K562 (cell line): Measurements from ENCODE around the gene SLC30A7. TPM values are rescaled to one million over a fixed set of nuclear protein-coding genes. Genes with fewer than 3 reads are reported as not detected.

Experiments
- ATAC-seq: fragments of 200-7000 bp; cut with Tn5 transposase; 3 replicates; pipeline ENCODE4 v1.9.1; 2020; ENCODE audit warnings: moderate library complexity
- BruUV-seq: library from RNA; stranded (reverse); fragments of 400-500 nt; replicated peaks from 2 replicates; lab custom pipeline; 2021; lab: Mats Ljungman, UMichigan
- CTCF ChIA-PET: fragments of 300-600 bp; formaldehyde crosslinking; extraction: SDS; loops from one replicate; lab custom pipeline; 2021; ENCODE audit warnings: low intra/inter-chr PET ratio; lab: Yijun Ruan, JAX
- POLR2A ChIA-PET: fragments of 300-600, 350-650 bp; sonication (Branson Sonifier 250); formaldehyde crosslinking; extraction: SDS; loops from one replicate; lab custom pipeline; 2021; ENCODE audit warnings: antibody characterized with exemption, inconsistent platforms; lab: Yijun Ruan, JAX
- DNase-seq, 4 experiments: peaks; one replicate each; pipeline versions ENCODE4 v3.0.0 to v3.0.0-alpha.2; 2011 to 2018; ENCODE audit warnings: low spot score in 3 of 4, mixed read lengths in 3 of 4; ENCODE audit errors: extremely low read depth in 1 of 4
- FAIRE-seq: peaks from 2 replicates; lab custom pipeline; 2011; peaks lifted over from hg19 to GRCh38; lab: Jason Lieb, UNC
- H2AFZ ChIP-seq: 2 replicates; pipeline ENCODE4 v1.6.0; 2011; ENCODE audit warnings: low read depth, low read length, control low read depth, inconsistent platforms
- H3K27ac ChIP-seq: fragments of 200-600 bp; 3 replicates; pipeline ENCODE4 v1.8.0; 2011; ENCODE audit warnings: low read depth, mild to moderate bottlenecking, control low read depth, inconsistent platforms, low read length, moderate library complexity, mixed read lengths; ENCODE audit errors: extremely low read depth
- H3K27me3 ChIP-seq, 2 experiments: fragments of 300-600 bp in 1 of 2; 2 replicates in 1 of 2; 3 replicates in 1 of 2; pipeline versions ENCODE4 v1.6.0 to v1.8.0; 2011; ENCODE audit warnings: inconsistent platforms in 2 of 2, low read length in 2 of 2, mild to moderate bottlenecking in 1 of 2, mixed read lengths in 1 of 2, moderate library complexity in 1 of 2; ENCODE audit not compliant: control insufficient read depth in 2 of 2, insufficient read depth in 2 of 2
- H3K36me3 ChIP-seq: fragments of 300-600 bp; 3 replicates; pipeline ENCODE4 v1.8.0; 2011; ENCODE audit warnings: mild to moderate bottlenecking, low read length, inconsistent platforms; ENCODE audit not compliant: control insufficient read depth, insufficient read depth
- H3K4me1 ChIP-seq, 2 experiments: fragments of 200-600 bp in 1 of 2; replicated peaks in 1 of 2; 2 replicates in 1 of 2; 3 replicates in 1 of 2; pipeline versions ENCODE4 v1.5.1 to v1.8.0; 2011; ENCODE audit warnings: inconsistent platforms in 2 of 2, low read length in 2 of 2, mild to moderate bottlenecking in 1 of 2, mixed read lengths in 1 of 2, moderate library complexity in 1 of 2; ENCODE audit not compliant: control insufficient read depth in 2 of 2, insufficient read depth in 2 of 2
- H3K4me2 ChIP-seq: 2 replicates; pipeline ENCODE4 v1.6.1; 2011; ENCODE audit warnings: low read length, control low read depth, inconsistent platforms, mixed read lengths; ENCODE audit not compliant: insufficient read depth
- H3K4me3 ChIP-seq: fragments of 200-600 bp; sonication (generic), shearing (Covaris generic); 2 replicates; pipeline ENCODE4 v1.5.1; 2016; ENCODE audit warnings: control low read depth, inconsistent platforms
- H3K79me2 ChIP-seq: fragments of 200-600 bp; 3 replicates; pipeline ENCODE4 v1.8.0; 2011; ENCODE audit warnings: low read length, inconsistent platforms; ENCODE audit not compliant: control insufficient read depth, insufficient read depth
- H3K9ac ChIP-seq, 2 experiments: 2 replicates each; pipeline versions ENCODE4 v1.6.0 to v1.6.1; 2011; ENCODE audit warnings: low read depth in 2 of 2, low read length in 2 of 2, control low read depth in 1 of 2, inconsistent platforms in 1 of 2, mild to moderate bottlenecking in 1 of 2, mixed read lengths in 1 of 2; ENCODE audit not compliant: insufficient read depth in 1 of 2
- H3K9me1 ChIP-seq: one replicate; pipeline ENCODE4 v1.6.0; 2011; ENCODE audit warnings: inconsistent platforms, mild to moderate bottlenecking, low read length, moderate library complexity; ENCODE audit not compliant: control insufficient read depth, insufficient read depth
- H3K9me3 ChIP-seq: replicated peaks from 2 replicates; pipeline ENCODE4 v1.5.1; 2011; ENCODE audit warnings: low read depth, low read length, inconsistent platforms; ENCODE audit not compliant: control insufficient read depth, insufficient read depth
- H4K20me1 ChIP-seq: replicated peaks from 2 replicates; pipeline ENCODE4 v1.6.1; 2011; ENCODE audit warnings: low read length, inconsistent platforms, mixed read lengths; ENCODE audit not compliant: control insufficient read depth, insufficient read depth
- C11orf30 ChIP-seq: fragments of 450-650 bp; IDR thresholded peaks from 2 replicates; pipeline ENCODE4 v1.6.1; 2016; ENCODE audit warnings: low read depth, mild to moderate bottlenecking
- CTCFL ChIP-seq: IDR thresholded peaks from 2 replicates; pipeline ENCODE4 v1.6.1; 2011; ENCODE audit warnings: borderline replicate concordance, low read depth, mild to moderate bottlenecking, moderate library complexity, low read length; ENCODE audit not compliant: insufficient read depth, poor library complexity, severe bottlenecking
- DNMT1 ChIP-seq: fragments of 450-650 bp; IDR thresholded peaks from 2 replicates; pipeline ENCODE4 v1.6.1; 2016; ENCODE audit warnings: antibody characterized with exemption, mild to moderate bottlenecking
- ELK1 ChIP-seq: sonication (generic); formaldehyde crosslinking; IDR thresholded peaks from 2 replicates; pipeline ENCODE4 v1.8.1; 2022; ENCODE audit warnings: missing genetic modification reagents
- KLF1 ChIP-seq: fragments of 450-650 bp; IDR thresholded peaks from 2 replicates; pipeline ENCODE4 v1.6.1; 2016; ENCODE audit warnings: missing genetic modification characterization, missing compliant biosample characterization
- MAFK ChIP-seq: IDR thresholded peaks from 2 replicates; pipeline ENCODE4 v1.6.1; 2011; ENCODE audit warnings: low read length, improper control_type of control experiment
- MTA1 ChIP-seq: fragments of 450-650 bp; IDR thresholded peaks from 2 replicates; pipeline ENCODE4 v1.6.1; 2017; ENCODE audit warnings: borderline replicate concordance
- MXD1 ChIP-seq: fragments of 250-450 bp; sonication (Bioruptor Pico); IDR thresholded peaks from 2 replicates; pipeline ENCODE4 v1.8.0; 2021; ENCODE audit warnings: borderline replicate concordance, mild to moderate bottlenecking, moderate library complexity; ENCODE audit not compliant: poor library complexity, severe bottlenecking
- POLR2A ChIP-seq: fragments of 450-650 bp; conservative IDR thresholded peaks from 2 replicates; pipeline ENCODE4 v1.6.1; 2016
- PURB ChIP-seq: sonication (generic); formaldehyde crosslinking; IDR thresholded peaks from 2 replicates; pipeline ENCODE4 v1.9.0; 2021; ENCODE audit warnings: low read depth, mild to moderate bottlenecking, missing genetic modification reagents
- RNF2 ChIP-seq: sonication (generic); IDR thresholded peaks from 2 replicates; pipeline ENCODE4 v1.6.1; 2016
- STAT5A ChIP-seq: IDR thresholded peaks from 2 replicates; pipeline ENCODE4 v1.6.1; 2012; ENCODE audit warnings: low read length, inconsistent platforms, borderline replicate concordance
- ZNF165 ChIP-seq: fragments of 250-450 bp; sonication (Bioruptor Pico); IDR thresholded peaks from 2 replicates; pipeline ENCODE4 v1.4.0; 2020; ENCODE audit warnings: borderline replicate concordance
- ZNF212 ChIP-seq: fragments of 450-650 bp; formaldehyde crosslinking; IDR thresholded peaks from 2 replicates; pipeline ENCODE4 v1.4.0; 2020; ENCODE audit warnings: mild to moderate bottlenecking
- ZNF316 ChIP-seq: fragments of 450-650 bp; IDR thresholded peaks from 2 replicates; pipeline ENCODE4 v1.6.1; 2016
- ZNF408 ChIP-seq: fragments of 250-450 bp; sonication (Bioruptor Pico); IDR thresholded peaks from 2 replicates; pipeline ENCODE4 v1.4.0; 2020; ENCODE audit warnings: low read depth, mild to moderate bottlenecking, moderate library complexity
- ZNF609 ChIP-seq: sonication (generic); formaldehyde crosslinking; IDR thresholded peaks from 2 replicates; pipeline ENCODE4 v1.8.1; 2023; ENCODE audit warnings: missing genetic modification reagents, mild to moderate bottlenecking, borderline replicate concordance
- whole genome bisulfite sequencing: fragments of 100-300 bp; shearing (Covaris generic); methylation state at CpG from one replicate; pipeline ENCODE4 v1.1.6; 2016; ENCODE audit warnings: low coverage, mixed read lengths; ENCODE audit not compliant: insufficient coverage; ENCODE audit errors: missing lambda C conversion rate; 5-methylcytosine and 5-hydroxymethylcytosine counted together
- in situ Hi-C: fragments of 300-500 bp; cut with MboI; formaldehyde crosslinking; loops from 4 replicates; pipeline ENCODE4 v1.15.0; 2018; ENCODE audit warnings: inconsistent platforms, mixed read lengths
- intact Hi-C: fragments of 100-400 bp; cut with micrococcal nuclease; formaldehyde crosslinking; loops from 2 replicates; pipeline ENCODE4 v1.14.2; 2022
- polyA plus RNA-seq, 8 experiments: library from polyadenylated mRNA; depleted of rRNA in 4 of 8; stranded (reverse) in 5 of 8; unstranded in 3 of 8; fragments of >200 nt; fragmentation: Nextera tagmentation in 2 of 8; fragmentation: Illumina TruSeq in 1 of 8; extraction: Ambion mirVana in 2 of 8; extraction: Trizol in 1 of 8; gene quantifications; 2 replicates each; pipeline versions ENCODE4 v1.2.1 to v1.2.3, GENCODE V29; 2011 to 2014; ENCODE audit warnings: inconsistent platforms in 1 of 8, missing spikeins in 1 of 8
- total RNA-seq, 7 experiments: library from RNA; depleted of rRNA in 6 of 7; stranded (reverse); fragments of >200 nt in 6 of 7; fragmentation: Illumina TruSeq in 2 of 7; extraction: Trizol in 2 of 7; gene quantifications; 2 replicates each; pipeline versions ENCODE4 v1.2.1 to v1.2.3, GENCODE V29; 2011 to 2021; ENCODE audit warnings: low replicate concordance in 1 of 7

SLC30A7 gene
- total and polyA plus RNA-seq, 9 of the 15 experiments (the other 6 are each of a cell fraction or from before 2014, with no cell fraction given), result 3.5 to 17.1 (median 7.2) TPM

GRCh38 chr1:101029184-101029583 is 133.3 kb downstream of the SLC30A7 start:
- no TSS peak for BruUV-seq
- 39% methylated on average over 1 of the region's 1 CpG for WGBS
- Histone ChIP-seq H3K79me2 (peaks cover 70% of the 10 kb centered on the region), H3K4me1 (peaks cover 1 to 8% of the 10 kb centered on the region in 2 experiments; a peak in 2 of 5 replicates), H3K4me2 (no peak overlapping the region), H3K9me3 (no peaks in the 10 kb centered on the region), H3K9ac (no peak overlapping the region), H2AFZ (no peak overlapping the region), H3K27ac (no peak overlapping the region), H3K36me3 (peaks cover 11% of the 10 kb centered on the region), H4K20me1 (no peaks in the 10 kb centered on the region), H3K4me3 (no peak overlapping the region), H3K27me3 (no peaks in the 10 kb centered on the region), H3K9me1 (no peaks in the 10 kb centered on the region)
- intact Hi-C loops (loop anchor here (5.0 to 10.0 kb wide), 2 partner anchors 208 to 256 kb away; partner anchors contain the start of gene S1PR1), in situ Hi-C loops (no loop called here)
- no peak for FAIRE-seq
- ChIA-PET POLR2A (no interaction called here), CTCF (no interaction called here)
- no peak for DNase-seq
- ATAC-seq, result no peak
- TF ChIP-seq STAT5A (no peak), POLR2A (no peak), CTCFL (no peak), PURB (CRISPR knock-in tag) (no peak), RNF2 (no peak), MXD1 (CRISPR knock-in tag) (no peak), KLF1 (no peak), MTA1 (no peak), DNMT1 (no peak), ZNF165 (CRISPR knock-in tag) (no peak), ZNF316 (peak; percentile 90), MAFK (peak; percentile 8; the same call in 1 of the 2 replicates), ZNF408 (no peak), ZNF609 (no peak), C11orf30 (peak; percentile 80), ZNF212 (CRISPR knock-in tag) (no peak), ELK1 (CRISPR knock-in tag) (no peak)
